ENCODE data around the gene NUMB. TPM values are rescaled to one million over a fixed set of nuclear protein-coding genes. Genes with fewer than 3 reads are reported as not detected.

NUMB gene
- total RNA-seq, 1 experiment from 2014 or later, result 81.5 TPM

GRCh38 chr14:73285979-73286378, 172.4 kb downstream of the NUMB start:
- TF ChIP-seq, protein P1, sequence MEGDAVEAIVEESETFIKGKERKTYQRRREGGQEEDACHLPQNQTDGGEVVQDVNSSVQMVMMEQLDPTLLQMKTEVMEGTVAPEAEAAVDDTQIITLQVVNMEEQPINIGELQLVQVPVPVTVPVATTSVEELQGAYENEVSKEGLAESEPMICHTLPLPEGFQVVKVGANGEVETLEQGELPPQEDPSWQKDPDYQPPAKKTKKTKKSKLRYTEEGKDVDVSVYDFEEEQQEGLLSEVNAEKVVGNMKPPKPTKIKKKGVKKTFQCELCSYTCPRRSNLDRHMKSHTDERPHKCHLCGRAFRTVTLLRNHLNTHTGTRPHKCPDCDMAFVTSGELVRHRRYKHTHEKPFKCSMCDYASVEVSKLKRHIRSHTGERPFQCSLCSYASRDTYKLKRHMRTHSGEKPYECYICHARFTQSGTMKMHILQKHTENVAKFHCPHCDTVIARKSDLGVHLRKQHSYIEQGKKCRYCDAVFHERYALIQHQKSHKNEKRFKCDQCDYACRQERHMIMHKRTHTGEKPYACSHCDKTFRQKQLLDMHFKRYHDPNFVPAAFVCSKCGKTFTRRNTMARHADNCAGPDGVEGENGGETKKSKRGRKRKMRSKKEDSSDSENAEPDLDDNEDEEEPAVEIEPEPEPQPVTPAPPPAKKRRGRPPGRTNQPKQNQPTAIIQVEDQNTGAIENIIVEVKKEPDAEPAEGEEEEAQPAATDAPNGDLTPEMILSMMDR (IDR thresholded peaks at IDR 0.05; ENCODE audit: unreplicated experiment), result no peak
- Mint-ChIP-seq H3K4me1 (ENCODE audit: insufficient read depth, unreplicated experiment) (no peaks in the 10 kb centered on the region), H3K4me3 (ENCODE audit: unreplicated experiment) (no peak overlapping the region), H3K27me3 (ENCODE audit: insufficient read depth, unreplicated experiment) (no peaks in the 10 kb centered on the region), H3K36me3 (ENCODE audit: insufficient read depth, unreplicated experiment) (peaks cover 73% of the 10 kb centered on the region), H3K27ac (ENCODE audit: low read depth, unreplicated experiment) (no peak overlapping the region), H3K9me3 (ENCODE audit: unreplicated experiment) (no peaks in the 10 kb centered on the region)
- ChIA-PET POLR2A (interaction anchor here (0.6 kb wide), 1 partner anchor 75 kb away, joined by 4 read pairs; no protein-coding TSS in a partner anchor), CTCF (interaction anchor here (0.7 to 1.3 kb wide), 3 partner anchors 9 to 185 kb away, joined by 3 to 6 read pairs (median 3); no protein-coding TSS in a partner anchor)
- DNase-seq (ENCODE audit: unreplicated experiment), result no peak
- intact Hi-C loops (cut with micrococcal nuclease), result no loop called here
- no TSS peak for BruUV-seq (replicated peaks)

DNA sequence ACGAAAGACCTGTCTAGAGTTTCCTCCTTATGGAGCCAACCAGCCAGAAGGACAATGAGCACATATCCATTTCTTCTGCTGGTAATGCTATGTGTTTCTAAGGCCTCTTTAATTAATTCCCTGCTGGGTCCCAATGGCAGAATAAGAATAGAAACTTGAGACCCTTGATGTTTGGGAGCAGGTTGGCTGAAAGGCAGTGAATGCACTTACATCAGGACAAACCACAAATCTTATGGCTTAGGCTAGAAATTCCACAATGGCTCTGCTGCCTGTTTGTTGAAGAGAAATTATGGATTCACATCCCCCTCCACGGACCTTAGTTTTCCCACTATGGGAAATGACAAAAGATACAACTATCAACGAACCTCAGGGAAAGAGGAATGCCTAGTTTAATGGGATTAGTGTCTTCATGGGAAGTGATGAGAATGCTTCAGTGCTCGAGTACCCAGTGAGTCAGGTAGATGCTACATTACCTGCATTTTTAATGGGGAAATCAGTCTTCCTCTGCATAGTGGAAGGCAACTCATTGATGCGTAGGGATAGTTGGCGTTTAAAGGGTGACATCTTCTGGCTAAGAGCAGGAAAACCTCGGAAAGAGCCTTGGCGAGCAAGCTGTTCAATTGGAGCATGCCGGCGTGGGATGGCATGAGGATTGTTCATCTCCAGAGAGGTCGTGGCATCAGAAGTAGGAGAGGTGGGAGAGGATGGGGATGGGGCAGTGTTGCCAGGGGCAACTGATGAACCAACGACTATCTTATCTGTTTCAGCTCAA, 174.6 kb downstream of the NUMB start:
- Mint-ChIP-seq H3K9me3 (ENCODE audit: unreplicated experiment) (no peaks in the 10 kb centered on the region), H3K27ac (ENCODE audit: low read depth, unreplicated experiment) (no peak overlapping the region), H3K27me3 (ENCODE audit: insufficient read depth, unreplicated experiment) (no peaks in the 10 kb centered on the region), H3K4me1 (ENCODE audit: insufficient read depth, unreplicated experiment) (no peaks in the 10 kb centered on the region), H3K36me3 (ENCODE audit: insufficient read depth, unreplicated experiment) (peaks cover 79% of the 10 kb centered on the region), H3K4me3 (ENCODE audit: unreplicated experiment) (no peak overlapping the region)
- BruUV-seq (replicated peaks), result no TSS peak
- DNase-seq (ENCODE audit: unreplicated experiment), result no peak
- POLR2A ChIA-PET, result no interaction called here
- intact Hi-C loops (cut with micrococcal nuclease), result loop anchor here (5.0 kb wide), 1 partner anchor 111 kb away; no protein-coding TSS in a partner anchor
- CTCF ChIA-PET, result interaction anchor here (1.6 to 2.5 kb wide), 2 partner anchors 11 kb away, joined by 11 to 13 read pairs; no protein-coding TSS in a partner anchor
- TF ChIP-seq, protein P1 (IDR thresholded peaks at IDR 0.05; ENCODE audit: unreplicated experiment), result no peak

- CTCF ChIA-PET, result interaction anchor here (0.6 to 2.5 kb wide), 4 partner anchors 12 to 17 kb away, joined by 3 to 13 read pairs (median 4); no protein-coding TSS in a partner anchor
Measured at GRCh38 chr14:73280903-73281302, 177.4 kb downstream of the NUMB start.

GRCh38 chr14:73277376-73277775, 181.0 kb downstream of the NUMB start:
- Mint-ChIP-seq H3K4me3 (ENCODE audit: unreplicated experiment) (no peak overlapping the region), H3K4me1 (ENCODE audit: insufficient read depth, unreplicated experiment) (no peaks in the 10 kb centered on the region), H3K27me3 (ENCODE audit: insufficient read depth, unreplicated experiment) (no peaks in the 10 kb centered on the region), H3K9me3 (ENCODE audit: unreplicated experiment) (no peaks in the 10 kb centered on the region), H3K36me3 (ENCODE audit: insufficient read depth, unreplicated experiment) (peaks cover 79% of the 10 kb centered on the region), H3K27ac (ENCODE audit: low read depth, unreplicated experiment) (no peak overlapping the region)
- no peak for DNase-seq (ENCODE audit: unreplicated experiment)
- POLR2A ChIA-PET, result interaction anchor here (0.6 to 0.9 kb wide), 2 partner anchors 96 to 190 kb away, joined by 3 read pairs; no protein-coding TSS in a partner anchor
- CTCF ChIA-PET, result interaction anchor here (0.7 to 0.9 kb wide), 3 partner anchors 36 to 1230 kb away, joined by 3 to 4 read pairs (median 3); no protein-coding TSS in a partner anchor
- intact Hi-C loops (cut with micrococcal nuclease), result no loop called here
- TF ChIP-seq, protein P1 (IDR thresholded peaks at IDR 0.05; ENCODE audit: unreplicated experiment), result no peak
- no TSS peak for BruUV-seq (replicated peaks)

More at GRCh38 chr14:73280903-73281302, 177.4 kb downstream of the NUMB start:
- Mint-ChIP-seq H3K36me3 (ENCODE audit: insufficient read depth, unreplicated experiment) (peaks cover 84% of the 10 kb centered on the region), H3K4me1 (ENCODE audit: insufficient read depth, unreplicated experiment) (no peaks in the 10 kb centered on the region), H3K9me3 (ENCODE audit: unreplicated experiment) (no peaks in the 10 kb centered on the region), H3K4me3 (ENCODE audit: unreplicated experiment) (no peak overlapping the region), H3K27me3 (ENCODE audit: insufficient read depth, unreplicated experiment) (no peaks in the 10 kb centered on the region), H3K27ac (ENCODE audit: low read depth, unreplicated experiment) (no peak overlapping the region)
- DNase-seq (ENCODE audit: unreplicated experiment), result no peak
- no TSS peak for BruUV-seq (replicated peaks)
- POLR2A ChIA-PET, result interaction anchor here (0.9 kb wide), 1 partner anchor 8 kb away, joined by 3 read pairs; no protein-coding TSS in a partner anchor
- TF ChIP-seq, protein P1 (IDR thresholded peaks at IDR 0.05; ENCODE audit: unreplicated experiment), result no peak
- intact Hi-C loops (cut with micrococcal nuclease), result loop anchor here (5.0 kb wide), 1 partner anchor 109 kb away; no protein-coding TSS in a partner anchor
